ENCODE data around the gene FRMPD2.

DNA sequence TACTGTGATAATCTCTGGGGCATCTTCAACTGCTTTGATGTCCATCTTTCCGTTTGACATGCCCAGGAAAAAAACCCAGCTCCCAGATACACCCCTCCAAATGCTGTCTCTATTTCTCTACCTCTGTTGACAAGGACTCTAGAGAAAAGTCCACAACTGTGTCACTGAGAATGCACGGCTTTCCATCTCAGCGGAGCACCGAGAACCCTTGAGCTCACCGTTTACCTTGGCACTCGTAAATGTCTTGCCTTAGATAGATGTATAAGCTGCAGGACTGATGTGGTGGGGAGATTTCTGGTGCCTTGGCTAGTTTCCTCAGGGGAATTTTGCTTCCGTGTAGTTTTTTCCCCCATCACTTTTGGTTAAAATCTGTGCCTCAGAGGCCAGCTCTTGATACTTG, 24.6 kb upstream of the FRMPD2 start:
- TF ChIP-seq CTCF (IDR thresholded peaks at IDR 0.05; ENCODE audit: poor library complexity) (no peak), EZH2phosphoT487 (IDR thresholded peaks at IDR 0.05; ENCODE audit: low read depth, severe bottlenecking, unreplicated experiment) (no peak)

All from hepatocyte (in vitro differentiated cells).